AG10803 (cell line): ENCODE results near the gene PLAGL2.

Experiments
- DNase-seq: peaks from one replicate; pipeline ENCODE4 v3.0.0; 2010; ENCODE audit warnings: low read depth
- H3K4me3 ChIP-seq: 2 replicates; pipeline ENCODE4 v1.5.1; 2011; ENCODE audit warnings: mild to moderate bottlenecking, low read length, control low read depth
- TF ChIP-seq, protein P1 (sequence below): conservative IDR thresholded peaks from 2 replicates; pipeline ENCODE4 v1.5.1; 2011; ENCODE audit warnings: mild to moderate bottlenecking, low read length, control low read depth, inconsistent platforms

The PLAGL2 gene

DNA sequence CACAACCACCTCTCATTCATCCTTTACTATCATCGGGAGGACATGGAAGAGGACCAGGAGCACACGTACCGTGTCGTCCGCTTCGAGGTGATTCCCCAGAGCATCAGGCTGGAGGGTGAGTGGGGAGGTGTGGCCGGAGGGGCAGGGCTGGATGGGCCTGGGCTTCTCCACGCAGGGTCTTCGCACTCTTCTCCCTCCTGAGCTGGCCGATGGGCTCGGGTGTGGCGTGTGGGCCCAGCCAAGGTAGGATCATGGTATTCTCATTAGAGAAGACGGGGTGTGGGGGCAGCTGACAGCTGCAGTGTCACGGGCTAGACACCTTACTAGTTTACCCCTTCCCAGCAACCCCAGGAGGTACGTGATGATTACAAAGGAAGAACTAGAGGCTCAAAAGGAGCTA, 64.6 kb downstream of the PLAGL2 start:
- TF ChIP-seq, protein P1, sequence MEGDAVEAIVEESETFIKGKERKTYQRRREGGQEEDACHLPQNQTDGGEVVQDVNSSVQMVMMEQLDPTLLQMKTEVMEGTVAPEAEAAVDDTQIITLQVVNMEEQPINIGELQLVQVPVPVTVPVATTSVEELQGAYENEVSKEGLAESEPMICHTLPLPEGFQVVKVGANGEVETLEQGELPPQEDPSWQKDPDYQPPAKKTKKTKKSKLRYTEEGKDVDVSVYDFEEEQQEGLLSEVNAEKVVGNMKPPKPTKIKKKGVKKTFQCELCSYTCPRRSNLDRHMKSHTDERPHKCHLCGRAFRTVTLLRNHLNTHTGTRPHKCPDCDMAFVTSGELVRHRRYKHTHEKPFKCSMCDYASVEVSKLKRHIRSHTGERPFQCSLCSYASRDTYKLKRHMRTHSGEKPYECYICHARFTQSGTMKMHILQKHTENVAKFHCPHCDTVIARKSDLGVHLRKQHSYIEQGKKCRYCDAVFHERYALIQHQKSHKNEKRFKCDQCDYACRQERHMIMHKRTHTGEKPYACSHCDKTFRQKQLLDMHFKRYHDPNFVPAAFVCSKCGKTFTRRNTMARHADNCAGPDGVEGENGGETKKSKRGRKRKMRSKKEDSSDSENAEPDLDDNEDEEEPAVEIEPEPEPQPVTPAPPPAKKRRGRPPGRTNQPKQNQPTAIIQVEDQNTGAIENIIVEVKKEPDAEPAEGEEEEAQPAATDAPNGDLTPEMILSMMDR, result no peak
- H3K4me3 ChIP-seq, result no peak overlapping the region

More for the DNA sequence above, 64.6 kb downstream of the PLAGL2 start:
- no peak for DNase-seq
